SHP77 (cell line): Measurements from ENCODE around the gene KIDINS220.

Experiments used
- DNase-seq, 2 experiments: peaks; one replicate each; lab custom pipeline; 2025; lab: John Stamatoyannopoulos, UW

The KIDINS220 gene

GRCh38 chr2:8851811-8852560 is 14.6 kb upstream of the KIDINS220 start:
- DNase-seq, result no peak

DNA sequence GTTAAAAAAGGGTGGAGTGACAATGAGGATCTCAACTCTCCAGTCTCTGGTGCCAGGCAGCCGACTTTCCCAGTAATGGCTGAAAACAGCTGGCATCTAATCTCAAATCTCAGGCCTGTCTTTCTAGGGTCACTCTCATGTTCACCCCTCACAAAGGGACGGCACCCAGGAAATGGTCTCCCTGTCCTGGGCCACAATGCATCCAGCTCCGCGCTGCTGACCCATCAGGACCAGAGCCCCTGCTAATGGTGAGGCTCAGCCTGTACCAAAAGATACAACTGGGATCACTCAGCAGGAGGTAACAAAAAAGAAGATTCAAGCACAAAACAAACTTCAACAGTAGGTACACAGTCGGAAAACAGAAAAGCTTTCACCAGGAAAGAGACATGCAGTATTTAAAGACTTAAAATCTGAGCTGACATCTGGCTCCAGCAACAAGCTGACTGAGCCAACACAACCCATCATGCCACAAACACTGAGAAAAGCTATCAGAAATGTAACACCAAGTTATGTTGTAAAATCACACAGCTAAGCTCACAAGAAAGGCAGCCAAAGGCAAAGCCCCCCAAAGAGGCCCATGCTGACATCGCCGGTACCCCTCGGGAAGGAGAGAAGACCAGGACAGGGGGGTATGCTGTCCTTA is 13.6 kb upstream of the KIDINS220 start:
- no peak for DNase-seq

- no peak for DNase-seq
These were observed 11.9 kb upstream of the KIDINS220 start for GRCh38 chr2:8849327-8849726.

- DNase-seq, result no peak
These were observed 11.1 kb upstream of the KIDINS220 start for GRCh38 chr2:8848328-8849100.

GRCh38 chr2:8847400-8847799 is 10.0 kb upstream of the KIDINS220 start:
- DNase-seq, result no peak

- DNase-seq, result no peak
These were observed 4.5 kb upstream of the KIDINS220 start for GRCh38 chr2:8841932-8842331.

DNA sequence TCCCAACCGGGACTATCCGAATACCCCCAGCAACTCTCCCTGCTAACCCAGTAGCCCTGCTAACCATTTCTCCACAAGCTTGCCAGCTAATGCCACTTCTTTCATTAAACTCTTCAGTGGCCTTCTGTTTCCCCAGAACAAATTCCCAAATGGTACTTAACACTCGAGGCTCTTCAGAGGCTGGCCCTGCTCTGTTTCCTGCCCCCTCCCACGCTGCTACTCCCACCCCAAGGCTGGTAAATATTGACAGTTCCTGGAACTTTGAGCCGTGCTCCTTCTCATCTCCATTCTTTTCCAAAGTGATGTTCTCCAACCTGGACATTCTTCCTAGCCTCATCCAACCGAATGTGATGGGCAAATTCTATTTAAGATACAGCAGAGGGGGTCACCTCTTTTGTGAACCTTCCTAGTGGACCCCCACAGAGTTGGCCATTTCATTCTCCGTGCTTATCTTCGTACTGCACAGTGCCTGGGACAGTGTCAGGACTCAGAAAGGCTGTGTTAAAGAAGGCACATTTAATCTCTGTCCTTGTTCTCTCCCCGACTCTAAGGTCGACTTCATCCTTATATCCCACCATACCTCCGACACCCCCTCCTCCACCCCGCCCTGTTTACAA is 3.2 kb upstream of the KIDINS220 start:
- DNase-seq, result no peak

DNA sequence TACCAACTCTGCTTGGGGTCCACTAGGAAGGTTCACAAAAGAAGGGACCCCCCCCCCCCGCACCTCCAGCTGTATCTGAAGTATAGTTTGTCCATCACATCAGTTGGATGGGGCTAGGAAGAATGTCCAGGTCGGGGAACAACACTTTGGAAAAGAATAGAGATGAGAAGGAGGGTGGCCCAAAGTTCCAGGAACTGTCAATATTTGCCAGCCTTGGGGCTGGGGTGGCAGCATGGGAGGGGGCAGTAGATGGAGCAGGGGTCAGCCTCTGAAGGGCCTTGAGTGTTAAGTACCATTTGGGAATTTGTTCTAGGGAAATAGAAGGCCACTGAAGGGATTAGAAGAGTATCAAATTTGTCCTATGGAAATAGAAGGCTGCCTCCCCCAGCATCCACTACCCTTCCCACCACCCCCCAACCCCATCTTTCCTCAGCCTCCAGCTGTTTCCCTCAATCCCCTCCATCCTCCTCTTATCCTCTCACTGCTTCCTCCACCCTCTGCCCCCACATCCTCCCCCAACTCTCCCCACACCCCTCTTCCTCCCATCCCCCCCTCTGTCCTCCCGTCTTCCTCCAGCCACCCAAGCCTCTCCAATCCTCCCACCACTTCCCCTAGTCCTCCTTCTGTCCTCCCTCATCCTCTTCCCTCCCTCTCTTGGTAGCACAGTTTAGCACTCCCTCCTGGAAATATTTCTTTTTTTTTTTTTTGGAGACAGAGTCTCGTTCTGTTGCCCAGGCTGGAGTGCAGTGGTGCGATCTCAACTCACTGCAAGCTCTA is 2.0 kb upstream of the KIDINS220 start:
- DNase-seq, result no peak

- peak in 1 of 2 experiments; percentile 57 for DNase-seq
These were observed 355 bp upstream of the KIDINS220 start for GRCh38 chr2:8837795-8838140.

GRCh38 chr2:8835279-8835678 is 2.1 kb downstream of the KIDINS220 start:
- no peak for DNase-seq

- DNase-seq, result no peak
These were observed 3.6 kb downstream of the KIDINS220 start for GRCh38 chr2:8833853-8834252.

DNA sequence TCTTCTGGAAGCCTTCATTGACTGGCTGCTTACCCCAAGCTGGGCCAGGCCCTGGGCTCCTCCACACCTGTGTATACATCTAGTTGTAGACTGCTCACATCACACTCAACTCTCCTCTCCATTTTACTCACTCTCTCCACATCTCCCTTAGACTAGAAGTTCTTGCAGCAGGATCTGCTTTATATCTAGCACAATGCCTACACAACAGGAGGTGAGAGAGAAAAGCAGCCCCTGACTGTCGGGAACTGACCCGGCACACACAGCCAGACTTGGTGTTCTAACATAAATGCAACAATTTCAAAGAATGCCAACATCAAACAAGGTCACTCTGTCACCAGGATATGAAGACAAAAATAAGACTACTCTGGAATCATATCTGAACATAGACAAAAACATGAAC is 5.9 kb downstream of the KIDINS220 start:
- no peak for DNase-seq

- DNase-seq, result no peak
These were observed 9.7 kb downstream of the KIDINS220 start for GRCh38 chr2:8827729-8828128.

DNA sequence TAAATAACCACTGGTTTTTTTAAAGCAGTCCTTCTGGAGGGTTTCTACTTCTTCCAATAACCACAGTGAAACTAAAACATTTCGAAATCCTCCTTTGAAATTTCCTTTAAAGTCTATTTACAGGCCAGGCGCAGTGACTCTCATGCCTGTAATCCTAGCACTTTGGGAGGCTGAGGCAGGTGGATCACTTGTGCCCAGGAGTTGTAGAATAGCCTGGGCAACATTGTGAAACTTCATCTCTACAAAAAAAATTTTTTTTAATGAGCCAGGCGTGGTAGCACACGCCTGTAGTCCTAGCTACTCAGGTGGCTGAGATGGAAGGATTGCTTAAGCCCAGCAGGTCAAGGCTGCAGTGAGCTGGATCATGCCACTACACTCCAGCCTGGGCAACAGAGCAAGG is 15.2 kb downstream of the KIDINS220 start:
- no peak for DNase-seq

DNA sequence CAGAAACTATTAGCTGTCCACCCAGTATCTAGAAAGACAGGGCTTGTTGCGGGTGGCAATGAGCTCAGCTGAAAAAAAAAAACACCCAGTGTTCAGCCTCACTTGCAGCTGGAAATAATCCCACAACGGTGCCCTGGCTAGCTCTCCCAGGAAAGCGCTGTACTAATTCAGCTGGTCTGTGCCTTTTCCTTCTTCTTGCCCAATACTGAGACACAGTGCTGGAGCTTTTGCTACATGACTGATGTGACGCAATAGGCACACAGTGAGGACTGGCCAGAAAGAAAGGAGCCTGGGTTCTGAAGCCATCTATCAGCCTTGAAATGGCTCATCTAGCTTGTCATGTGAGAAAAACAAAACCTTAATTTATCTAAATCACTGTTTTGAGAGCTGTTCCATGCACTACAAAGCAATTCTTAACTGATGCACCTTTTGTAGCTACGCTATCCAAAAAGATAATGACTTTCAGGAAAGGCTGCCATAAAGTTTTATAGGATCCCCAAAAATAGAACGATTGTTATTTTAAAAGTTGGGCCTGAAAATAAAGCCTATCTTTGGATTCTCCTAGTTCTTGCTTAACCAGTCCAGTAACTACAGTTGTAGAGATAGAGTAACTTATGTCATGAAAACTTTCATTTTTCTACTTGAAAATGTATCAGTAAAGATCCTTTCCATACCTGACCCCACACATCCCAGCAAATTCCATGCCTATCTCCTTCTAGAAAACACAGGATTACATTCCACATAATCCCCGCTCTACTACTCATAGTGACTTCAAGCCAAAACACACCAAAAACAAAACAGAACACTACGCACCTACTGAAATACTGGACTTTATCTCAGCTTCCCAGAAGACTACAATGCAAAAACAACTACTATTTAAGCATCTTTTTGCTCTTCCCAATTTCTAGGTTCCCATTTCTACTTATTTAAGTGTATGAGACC is 15.9 kb downstream of the KIDINS220 start:
- no peak for DNase-seq

- no peak for DNase-seq
These were observed 17.5 kb downstream of the KIDINS220 start for GRCh38 chr2:8819948-8820347.

GRCh38 chr2:8819194-8819593 is 18.2 kb downstream of the KIDINS220 start:
- DNase-seq, result no peak

GRCh38 chr2:8817221-8817620 is 20.2 kb downstream of the KIDINS220 start:
- no peak for DNase-seq

DNA sequence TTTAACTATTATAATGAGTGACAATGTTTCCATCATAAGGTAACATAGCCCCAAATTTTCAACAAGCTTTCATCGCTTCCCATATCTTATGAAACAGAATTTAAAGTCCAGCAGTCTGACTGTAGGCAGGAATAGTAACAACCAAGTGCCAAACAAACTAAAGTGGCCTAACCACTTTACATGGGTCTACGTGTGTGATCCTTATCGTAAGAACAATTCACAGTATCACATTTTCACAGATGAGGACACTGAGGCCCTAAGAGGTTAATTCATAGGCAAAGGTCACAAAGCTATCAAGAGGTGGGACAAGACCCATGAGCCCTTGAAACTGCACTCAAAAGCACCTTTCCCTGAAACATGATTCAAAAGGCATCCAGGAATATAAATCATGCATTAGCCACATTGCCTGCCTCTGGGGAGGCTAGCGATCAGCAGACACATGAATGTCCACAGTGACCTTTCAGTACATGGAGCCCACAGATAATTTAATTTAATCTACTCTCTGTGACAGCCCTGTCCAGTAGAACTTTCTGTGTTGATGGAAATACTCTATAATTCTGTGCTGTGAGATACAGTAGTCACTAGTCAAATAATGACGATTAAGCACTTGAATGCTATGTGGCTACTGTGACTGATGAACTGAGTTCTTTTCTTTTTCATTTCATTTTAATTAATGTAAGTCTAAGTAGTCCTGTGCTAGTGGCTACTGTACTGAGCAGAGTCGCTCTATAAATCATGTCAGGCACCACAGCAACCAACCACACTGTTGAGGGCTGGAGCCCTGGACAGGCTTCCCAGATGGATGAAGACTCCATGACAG is 30.3 kb downstream of the KIDINS220 start:
- no peak for DNase-seq
